Activated T-cell treated with anti-CD3 and anti-CD28 coated beads for 4 hours (primary cell): ENCODE results near the gene PRICKLE2.

Source experiments
- DNase-seq: peaks from one replicate; pipeline ENCODE4 v3.0.0-alpha.2; 2020

Gene PRICKLE2

GRCh38 chr3:64067506-64068346, 157.5 kb downstream of the PRICKLE2 start:
- DNase-seq = no peak

- DNase-seq = no peak
Measured at GRCh38 chr3:64064804-64065203, 160.5 kb downstream of the PRICKLE2 start.

- DNase-seq = no peak
Measured at GRCh38 chr3:64063983-64064438, 161.3 kb downstream of the PRICKLE2 start.

- DNase-seq = no peak
Measured at GRCh38 chr3:64063207-64063982, 161.9 kb downstream of the PRICKLE2 start.

- no peak for DNase-seq
Measured at GRCh38 chr3:64061628-64062027, 163.6 kb downstream of the PRICKLE2 start.

- no peak for DNase-seq
Measured at GRCh38 chr3:64059484-64060175, 165.6 kb downstream of the PRICKLE2 start.

GRCh38 chr3:64058566-64058965, 166.7 kb downstream of the PRICKLE2 start:
- DNase-seq = no peak

GRCh38 chr3:64057231-64057630, 168.0 kb downstream of the PRICKLE2 start:
- DNase-seq = no peak

GRCh38 chr3:64056606-64057180, 168.6 kb downstream of the PRICKLE2 start:
- no peak for DNase-seq

GRCh38 chr3:64055076-64055475, 170.2 kb downstream of the PRICKLE2 start:
- DNase-seq = no peak

GRCh38 chr3:64054488-64054887, 170.8 kb downstream of the PRICKLE2 start:
- no peak for DNase-seq

- DNase-seq = no peak
Measured at GRCh38 chr3:64053581-64053980, 171.7 kb downstream of the PRICKLE2 start.

GRCh38 chr3:64053117-64053516, 172.1 kb downstream of the PRICKLE2 start:
- no peak for DNase-seq

- no peak for DNase-seq
Measured at GRCh38 chr3:64049832-64050231, 175.4 kb downstream of the PRICKLE2 start.

GRCh38 chr3:64049136-64049535, 176.1 kb downstream of the PRICKLE2 start:
- DNase-seq = no peak

GRCh38 chr3:64048631-64049061, 176.6 kb downstream of the PRICKLE2 start:
- no peak for DNase-seq

GRCh38 chr3:64047787-64048186, 177.5 kb downstream of the PRICKLE2 start:
- no peak for DNase-seq

GRCh38 chr3:64046996-64047594, 178.2 kb downstream of the PRICKLE2 start:
- no peak for DNase-seq

GRCh38 chr3:64046592-64046991, 178.7 kb downstream of the PRICKLE2 start:
- no peak for DNase-seq

- DNase-seq = no peak
Measured at GRCh38 chr3:64042952-64043351, 182.3 kb downstream of the PRICKLE2 start.
